Smooth muscle cell (in vitro differentiated cells): ENCODE results near the gene LPCAT1. TPM values are rescaled to one million over a fixed set of nuclear protein-coding genes. Genes with fewer than 3 reads are reported as not detected.
"Not testable (repeated sequence)": the region's sequence is repeated elsewhere in the genome, so short reads cannot be mapped to it uniquely, and the experiment has no call there.

ENCODE experiments used
- DNase-seq: peaks from one replicate; lab custom pipeline; 2025; ENCODE audit not compliant: unreplicated experiment; lab: John Stamatoyannopoulos, UW
- H2AFZ ChIP-seq: fragments of 200-600 bp; sonication (generic); 2 replicates; pipeline ENCODE4 v1.6.0; 2016; ENCODE audit warnings: antibody characterized with exemption, low read depth, mild to moderate bottlenecking
- H3F3A ChIP-seq: fragments of 200-600 bp; sonication (generic); 2 replicates; pipeline ENCODE4 v1.6.0; 2017; ENCODE audit warnings: antibody characterized with exemption, low read depth
- H3K27ac ChIP-seq: fragments of 200-600 bp; sonication (generic); 2 replicates; pipeline ENCODE4 v1.5.1; 2016; ENCODE audit warnings: low read depth, mild to moderate bottlenecking
- H3K27me3 ChIP-seq: fragments of 200-600 bp; sonication (generic); 2 replicates; pipeline ENCODE4 v1.6.1; 2016; ENCODE audit warnings: low read depth, mild to moderate bottlenecking
- H3K36me3 ChIP-seq: fragments of 200-600 bp; sonication (generic); 2 replicates; pipeline ENCODE4 v1.5.1; 2016; ENCODE audit warnings: low read depth
- H3K4me1 ChIP-seq: fragments of 200-600 bp; sonication (generic); 2 replicates; pipeline ENCODE4 v1.5.1; 2016; ENCODE audit warnings: low read depth
- H3K4me2 ChIP-seq: fragments of 200-600 bp; sonication (generic); 2 replicates; pipeline ENCODE4 v1.6.0; 2016; ENCODE audit warnings: mild to moderate bottlenecking
- H3K4me3 ChIP-seq: fragments of 200-600 bp; sonication (generic); 2 replicates; pipeline ENCODE4 v1.5.1; 2016; ENCODE audit warnings: mild to moderate bottlenecking
- H3K79me2 ChIP-seq: fragments of 200-600 bp; sonication (generic); 2 replicates; pipeline ENCODE4 v1.6.0; 2016; ENCODE audit warnings: low read depth, mild to moderate bottlenecking
- H3K9ac ChIP-seq: fragments of 200-600 bp; sonication (generic); 2 replicates; pipeline ENCODE4 v1.6.0; 2016; ENCODE audit warnings: low read depth
- H3K9me3 ChIP-seq: fragments of 200-600 bp; sonication (generic); replicated peaks from 2 replicates; pipeline ENCODE4 v1.5.1; 2016; ENCODE audit warnings: low read depth
- H4K20me1 ChIP-seq: fragments of 200-600 bp; sonication (generic); 2 replicates; pipeline ENCODE4 v1.6.0; 2016; ENCODE audit warnings: low read depth
- WGBS: methylation state at CpG from one replicate; pipeline ENCODE4 v1.1.7; 2016; ENCODE audit warnings: low lambda C conversion rate; 5-methylcytosine and 5-hydroxymethylcytosine counted together
- polyA plus RNA-seq: library from polyadenylated mRNA; unstranded; fragments of >200 nt; fragmentation: Nextera tagmentation; extraction: Ambion mirVana; gene quantifications from 2 replicates; pipeline ENCODE4 v1.2.1, GENCODE V29; 2016
- total RNA-seq: library from RNA; depleted of rRNA; stranded (reverse); fragments of >200 nt; gene quantifications from 2 replicates; pipeline ENCODE4 v1.2.3, GENCODE V29; 2014
- TF ChIP-seq, protein P1 (sequence below): fragments of 200-600 bp; sonication (generic); IDR thresholded peaks from 2 replicates; pipeline ENCODE4 v1.5.1; 2017; ENCODE audit warnings: borderline replicate concordance, mild to moderate bottlenecking, antibody characterized with exemption; ENCODE audit not compliant: insufficient read depth, poor library complexity, severe bottlenecking

Gene LPCAT1
- total and polyA plus RNA-seq, 2 experiments from 2014 or later, result 42.7 to 50.1 TPM

DNA sequence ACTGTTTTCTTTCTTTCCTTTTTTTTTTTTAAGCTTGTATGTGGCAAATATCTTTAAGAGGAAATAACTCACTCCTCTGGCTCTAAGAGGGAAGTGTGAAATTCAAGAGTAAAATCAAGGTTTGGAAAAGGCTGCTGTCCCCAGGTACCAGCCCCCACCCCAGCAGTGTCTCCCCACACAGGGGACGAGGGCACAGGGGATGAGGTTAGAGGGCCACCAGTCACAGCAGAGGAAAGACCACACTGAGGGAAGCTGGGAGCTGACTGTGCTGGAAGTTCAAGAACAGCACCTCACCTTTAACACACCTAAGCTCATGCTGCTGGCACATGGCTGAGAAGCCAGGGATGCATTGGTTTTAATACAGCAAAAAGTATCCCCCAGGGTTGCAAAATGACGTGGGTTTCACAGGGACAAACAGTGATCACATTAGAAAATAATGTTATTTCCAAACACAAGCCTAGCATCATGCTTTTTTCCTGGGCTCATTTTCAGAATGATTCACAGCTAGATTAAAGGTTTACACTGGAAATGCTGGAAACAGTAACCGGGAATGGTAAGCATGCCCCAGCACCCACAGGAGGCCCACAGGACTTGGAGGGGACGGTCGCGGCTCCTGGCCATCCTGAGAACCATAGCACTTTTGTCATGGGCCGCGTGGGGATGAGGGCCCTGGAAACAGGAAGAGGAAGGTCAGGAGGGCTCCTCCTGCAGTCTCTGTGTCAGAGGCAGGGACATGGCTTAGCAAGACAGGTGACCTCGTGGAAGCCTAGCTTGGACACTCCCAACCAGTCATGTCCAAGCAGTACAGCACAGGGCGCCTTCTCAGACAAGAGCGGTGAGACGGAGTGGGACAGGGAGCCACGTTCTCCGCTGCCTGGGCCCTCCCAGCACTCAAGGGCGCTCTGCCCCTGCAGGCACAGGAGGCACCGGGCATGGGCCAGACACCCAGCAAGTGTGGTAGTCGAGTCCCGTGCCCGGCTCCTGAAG lies 6.9 kb downstream of the LPCAT1 start:
- Histone ChIP-seq H3K9ac (peak overlapping the region; percentile 95), H3K9me3 (no peaks in the 10 kb centered on the region), H3K27ac (peak overlapping the region; percentile 99), H3K36me3 (no peaks in the 10 kb centered on the region), H3K4me2 (peak overlapping the region; percentile 65), H3K79me2 (peaks cover 90% of the 10 kb centered on the region), H4K20me1 (peaks cover 99% of the 10 kb centered on the region), H3K27me3 (no peaks in the 10 kb centered on the region), H3F3A (peaks cover 13% of the 10 kb centered on the region), H3K4me1 (peaks cover 39% of the 10 kb centered on the region), H3K4me3 (no peak overlapping the region), H2AFZ (no peak overlapping the region)
- 59% methylated on average over 19 of the region's 19 CpGs for WGBS
- no peak for DNase-seq
- TF ChIP-seq, protein P1, sequence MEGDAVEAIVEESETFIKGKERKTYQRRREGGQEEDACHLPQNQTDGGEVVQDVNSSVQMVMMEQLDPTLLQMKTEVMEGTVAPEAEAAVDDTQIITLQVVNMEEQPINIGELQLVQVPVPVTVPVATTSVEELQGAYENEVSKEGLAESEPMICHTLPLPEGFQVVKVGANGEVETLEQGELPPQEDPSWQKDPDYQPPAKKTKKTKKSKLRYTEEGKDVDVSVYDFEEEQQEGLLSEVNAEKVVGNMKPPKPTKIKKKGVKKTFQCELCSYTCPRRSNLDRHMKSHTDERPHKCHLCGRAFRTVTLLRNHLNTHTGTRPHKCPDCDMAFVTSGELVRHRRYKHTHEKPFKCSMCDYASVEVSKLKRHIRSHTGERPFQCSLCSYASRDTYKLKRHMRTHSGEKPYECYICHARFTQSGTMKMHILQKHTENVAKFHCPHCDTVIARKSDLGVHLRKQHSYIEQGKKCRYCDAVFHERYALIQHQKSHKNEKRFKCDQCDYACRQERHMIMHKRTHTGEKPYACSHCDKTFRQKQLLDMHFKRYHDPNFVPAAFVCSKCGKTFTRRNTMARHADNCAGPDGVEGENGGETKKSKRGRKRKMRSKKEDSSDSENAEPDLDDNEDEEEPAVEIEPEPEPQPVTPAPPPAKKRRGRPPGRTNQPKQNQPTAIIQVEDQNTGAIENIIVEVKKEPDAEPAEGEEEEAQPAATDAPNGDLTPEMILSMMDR, result no peak

DNA sequence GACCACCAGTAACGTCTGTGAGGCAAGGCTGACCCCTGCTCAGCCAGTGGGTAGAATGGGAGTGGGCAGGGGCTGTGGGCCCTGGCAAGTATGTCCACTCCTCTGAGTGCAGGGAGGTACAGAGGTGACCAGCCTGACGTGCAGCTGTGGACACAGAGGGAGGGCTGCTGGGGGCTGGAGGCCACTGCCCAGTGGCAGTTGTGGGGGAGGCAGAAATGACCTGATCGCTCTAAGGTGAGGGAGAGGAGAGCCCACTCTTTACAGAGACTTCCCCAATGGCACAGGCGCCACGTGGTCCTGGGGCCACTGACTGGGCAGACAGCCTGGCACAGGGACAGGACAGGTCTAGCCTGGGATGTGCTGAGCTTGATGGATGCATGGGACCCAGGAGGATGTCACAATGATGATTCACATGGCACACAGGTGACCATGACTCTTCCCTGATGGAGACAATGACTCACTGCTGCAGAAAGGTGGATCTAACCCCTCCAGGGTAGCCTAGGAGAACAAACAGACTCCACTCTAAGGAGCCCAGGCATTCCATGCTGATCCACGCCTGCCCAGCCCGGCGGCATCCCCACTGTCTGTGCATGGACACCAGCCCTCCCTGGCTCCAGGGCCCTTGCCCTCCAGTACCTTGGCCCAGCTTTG lies 7.7 kb downstream of the LPCAT1 start:
- Histone ChIP-seq H3F3A (peaks cover 5% of the 10 kb centered on the region), H3K4me1 (peaks cover 33% of the 10 kb centered on the region), H3K9me3 (no peaks in the 10 kb centered on the region), H3K9ac (peak overlapping the region; percentile 95), H3K27me3 (no peaks in the 10 kb centered on the region), H3K27ac (peak overlapping the region; percentile 99), H2AFZ (no peak overlapping the region), H4K20me1 (peaks cover 99% of the 10 kb centered on the region), H3K79me2 (peaks cover 90% of the 10 kb centered on the region), H3K4me2 (peak overlapping the region; percentile 65), H3K36me3 (no peaks in the 10 kb centered on the region), H3K4me3 (no peak overlapping the region)
- TF ChIP-seq, protein P1, result no peak
- no peak for DNase-seq
- 63% methylated on average over 8 of the region's 8 CpGs for WGBS

DNA sequence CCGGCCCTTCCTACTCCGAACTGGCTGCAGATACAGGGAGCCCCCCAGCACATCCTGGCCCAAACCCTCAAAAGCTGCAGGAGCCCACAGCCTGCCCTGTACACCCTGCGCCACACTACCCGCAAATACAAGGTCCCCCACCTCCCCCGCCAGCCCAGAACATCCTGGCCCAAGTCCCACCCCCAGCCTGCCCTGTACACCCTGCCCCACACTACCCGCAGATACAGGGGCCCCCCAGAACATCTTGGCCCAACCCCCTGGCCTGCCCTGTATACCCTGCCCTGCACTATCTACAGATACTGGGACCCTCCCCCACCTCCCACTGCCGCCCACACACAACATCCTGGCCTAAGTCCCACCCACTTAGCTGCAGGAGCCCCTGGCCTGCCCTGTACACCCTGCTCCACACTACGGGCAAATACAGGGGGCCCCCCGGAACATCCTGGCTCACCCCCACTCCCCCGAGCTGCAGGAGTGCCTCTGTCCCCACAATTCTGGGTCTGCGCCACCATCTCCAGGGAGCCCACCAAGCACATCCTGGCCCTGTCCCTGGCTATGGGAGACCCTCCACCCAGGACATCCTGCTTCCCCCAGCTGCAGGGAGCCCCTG lies 8.3 kb downstream of the LPCAT1 start:
- WGBS, result 70% methylated on average over 10 of the region's 11 CpGs
- Histone ChIP-seq H3K36me3 (no peaks in the 10 kb centered on the region), H3K9ac (peak overlapping the region; percentile 95), H3K4me1 (peaks cover 33% of the 10 kb centered on the region), H3K9me3 (no peaks in the 10 kb centered on the region), H3F3A (peaks cover 4% of the 10 kb centered on the region), H3K27ac (peak overlapping the region; percentile 99), H3K27me3 (no peaks in the 10 kb centered on the region), H3K4me2 (peak overlapping the region; percentile 65), H3K79me2 (peaks cover 92% of the 10 kb centered on the region), H4K20me1 (peaks cover 100% of the 10 kb centered on the region), H3K4me3 (no peak overlapping the region), H2AFZ (no peak overlapping the region)
- TF ChIP-seq, protein P1, result no peak
- no peak for DNase-seq

DNA sequence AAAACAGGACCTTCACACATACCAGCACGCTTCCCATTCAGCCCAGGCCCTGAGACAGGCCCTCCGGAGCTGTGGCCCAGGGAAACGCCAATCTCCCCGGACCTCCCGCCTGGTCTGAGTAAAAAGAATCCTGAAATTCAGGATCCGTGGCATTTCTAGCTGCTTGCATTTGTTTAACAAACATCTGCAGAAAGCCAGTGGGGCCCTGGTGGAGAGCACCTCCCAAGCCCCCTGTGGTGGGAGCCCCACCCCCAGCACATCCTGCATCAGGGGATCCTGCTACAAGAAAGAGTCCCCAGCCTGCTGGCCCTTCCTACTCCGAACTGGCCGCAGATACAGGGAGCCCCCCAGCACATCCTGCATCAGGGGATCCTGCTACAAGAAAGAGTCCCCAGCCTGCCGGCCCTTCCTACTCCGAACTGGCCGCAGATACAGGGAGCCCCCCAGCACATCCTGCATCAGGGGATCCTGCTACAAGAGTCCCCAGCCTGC lies 8.9 kb downstream of the LPCAT1 start:
- not testable (repeated sequence) for H3K27me3 ChIP-seq, DNase-seq, H3K9me3 ChIP-seq, H3K36me3 ChIP-seq, H3K4me2 ChIP-seq, H2AFZ ChIP-seq, H3F3A ChIP-seq, H3K4me3 ChIP-seq
- Histone ChIP-seq H3K79me2 (peaks cover 92% of the 10 kb centered on the region), H4K20me1 (peaks cover 100% of the 10 kb centered on the region), H3K9ac (peak overlapping the region; percentile 95), H3K27ac (peak overlapping the region; percentile 99), H3K4me1 (peaks cover 33% of the 10 kb centered on the region)
- 66% methylated on average over 11 of the region's 11 CpGs for WGBS
